ENCODE results near the gene CAD. TPM values are rescaled to one million over a fixed set of nuclear protein-coding genes. Genes with fewer than 3 reads are reported as not detected.

The CAD gene
- total and polyA plus RNA-seq, 2 donors (not counting 1 experiment from before 2014, with no cell fraction given), result 35.6 to 48.5 TPM

DNA sequence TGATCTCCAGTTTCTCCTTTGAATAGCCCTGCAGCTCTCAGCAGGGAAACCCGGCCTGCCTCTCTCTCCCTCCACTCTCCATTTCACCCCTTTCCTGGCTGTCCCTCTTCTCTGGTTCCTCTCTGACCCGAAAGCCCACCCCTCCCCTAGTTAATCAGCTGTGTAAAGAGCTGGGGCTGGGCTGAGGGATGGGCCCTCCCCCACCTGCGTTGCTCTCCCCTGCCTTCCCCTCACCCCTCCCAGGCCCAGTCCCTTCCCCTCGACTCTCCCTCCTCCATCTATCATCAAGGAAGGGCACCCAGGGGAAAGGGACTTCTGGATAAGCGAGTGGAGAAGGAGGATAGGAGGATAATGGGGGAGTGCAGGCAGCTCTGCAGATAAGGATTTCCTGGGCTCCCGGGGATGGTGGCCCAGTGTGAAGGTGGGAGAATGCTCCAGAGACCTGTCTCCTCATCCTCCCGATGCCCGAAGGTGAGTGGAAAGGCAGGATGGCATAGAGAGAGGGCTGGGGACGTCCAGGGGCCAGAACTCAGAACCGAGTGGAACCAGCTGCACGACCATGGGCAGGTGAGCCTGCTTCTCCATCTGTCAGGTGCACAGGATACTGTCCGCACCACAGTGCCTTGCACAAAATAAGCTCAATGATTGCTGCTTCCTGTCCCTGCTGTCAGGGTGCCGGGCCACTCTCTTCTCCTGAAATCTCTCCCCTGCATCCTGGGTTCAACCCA lies 33.6 kb downstream of the CAD start:
- Histone ChIP-seq H3K4me2 (replicated peaks; ENCODE audit: low read depth, low read length, poor library complexity, severe bottlenecking) (peak overlapping the region; percentile 28), H3K9me3 (ENCODE audit: control extremely low read depth in 1 of 3, control insufficient read depth in 2 of 3, insufficient read depth in 1 of 3, low read length in 2 of 3) (peaks cover 0 to 4% (median 0%) of the 10 kb centered on the region in 3 donors), H3K36me3 (replicated peaks in 1 of 2; ENCODE audit: control extremely low read depth in 1 of 2, control insufficient read depth in 1 of 2, extremely low read depth in 1 of 2, insufficient read depth in 2 of 2, low read length in 1 of 2) (no peaks in the 10 kb centered on the region), H3K4me1 (ENCODE audit: control insufficient read depth in 2 of 2, insufficient read depth in 2 of 2, low read length in 2 of 2) (peaks cover 0 to 5% of the 10 kb centered on the region in 2 donors), H3K27me3 (replicated peaks in 1 of 4; ENCODE audit: control extremely low read depth in 1 of 4, control insufficient read depth in 3 of 4, insufficient read depth in 4 of 4, low read length in 3 of 4) (peaks cover 0 to 32% (median 9%) of the 10 kb centered on the region in 4 experiments), H3K4me3 (ENCODE audit: control extremely low read depth in 1 of 5, extremely low read depth in 1 of 5, insufficient read depth in 1 of 5, low read depth in 2 of 5, low read length in 4 of 5) (no peak overlapping the region), H2AFZ (ENCODE audit: insufficient read depth, low read depth, low read length, poor library complexity, severe bottlenecking) (no peak overlapping the region), H3K9ac (ENCODE audit: low read length) (no peak overlapping the region), H4K20me1 (ENCODE audit: control insufficient read depth, insufficient read depth, low read length, poor library complexity, severe bottlenecking) (no peaks in the 10 kb centered on the region), H3K79me2 (ENCODE audit: control insufficient read depth, insufficient read depth, low read length) (no peaks in the 10 kb centered on the region), H3K27ac (ENCODE audit: low read length in 2 of 2) (no peak overlapping the region)
- ATAC-seq (ENCODE audit: low read depth) (no peak), DNase-seq (no peak)
- WGBS (ENCODE audit: insufficient coverage), result 66% methylated on average over 9 of the region's 13 CpGs
- Mint-ChIP-seq H3K27ac (no peak overlapping the region), H3K27me3 (peaks cover 44% of the 10 kb centered on the region), H3K4me1 (no peaks in the 10 kb centered on the region), H3K4me3 (no peak overlapping the region), H3K9me3 (ENCODE audit: insufficient read depth) (no peaks in the 10 kb centered on the region)
- intact Hi-C loops (cut with micrococcal nuclease), result loop anchor here (1.0 kb wide), 1 partner anchor 52 kb away; no protein-coding TSS in a partner anchor
- TF ChIP-seq, protein P1, sequence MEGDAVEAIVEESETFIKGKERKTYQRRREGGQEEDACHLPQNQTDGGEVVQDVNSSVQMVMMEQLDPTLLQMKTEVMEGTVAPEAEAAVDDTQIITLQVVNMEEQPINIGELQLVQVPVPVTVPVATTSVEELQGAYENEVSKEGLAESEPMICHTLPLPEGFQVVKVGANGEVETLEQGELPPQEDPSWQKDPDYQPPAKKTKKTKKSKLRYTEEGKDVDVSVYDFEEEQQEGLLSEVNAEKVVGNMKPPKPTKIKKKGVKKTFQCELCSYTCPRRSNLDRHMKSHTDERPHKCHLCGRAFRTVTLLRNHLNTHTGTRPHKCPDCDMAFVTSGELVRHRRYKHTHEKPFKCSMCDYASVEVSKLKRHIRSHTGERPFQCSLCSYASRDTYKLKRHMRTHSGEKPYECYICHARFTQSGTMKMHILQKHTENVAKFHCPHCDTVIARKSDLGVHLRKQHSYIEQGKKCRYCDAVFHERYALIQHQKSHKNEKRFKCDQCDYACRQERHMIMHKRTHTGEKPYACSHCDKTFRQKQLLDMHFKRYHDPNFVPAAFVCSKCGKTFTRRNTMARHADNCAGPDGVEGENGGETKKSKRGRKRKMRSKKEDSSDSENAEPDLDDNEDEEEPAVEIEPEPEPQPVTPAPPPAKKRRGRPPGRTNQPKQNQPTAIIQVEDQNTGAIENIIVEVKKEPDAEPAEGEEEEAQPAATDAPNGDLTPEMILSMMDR (IDR thresholded peaks at IDR 0.05), result no peak
- TF ChIP-seq EZH2 (IDR thresholded peaks at IDR 0.05; ENCODE audit: borderline replicate concordance, insufficient read depth, low read depth, low read length, poor library complexity, severe bottlenecking), result no peak
- ChIA-PET POLR2A (no interaction called here), CTCF (interaction anchor here (0.6 to 1.9 kb wide), 3 partner anchors 29 to 94 kb away, joined by 3 to 10 read pairs (median 3); no protein-coding TSS in a partner anchor)

DNA sequence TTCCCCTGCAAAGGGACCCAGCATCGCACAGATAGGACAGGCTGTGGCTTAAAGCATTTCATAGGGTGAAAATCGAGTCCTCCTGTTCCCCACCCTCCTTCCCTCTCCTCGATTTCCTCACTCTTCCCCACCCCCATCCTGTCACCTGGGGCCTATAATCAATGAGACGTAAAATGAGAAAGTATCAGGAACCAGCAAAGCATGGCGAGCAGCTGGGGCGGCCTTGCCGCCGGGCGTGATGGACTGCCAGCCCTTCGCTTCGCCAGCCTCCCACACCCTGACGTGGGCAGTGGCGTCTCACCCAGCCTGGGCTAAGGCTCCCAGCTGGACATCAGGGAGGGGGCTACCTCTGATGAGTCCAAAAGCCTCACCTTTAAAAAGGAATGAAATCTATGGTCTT lies 34.6 kb downstream of the CAD start:
- Histone ChIP-seq H3K36me3 (replicated peaks in 1 of 2; ENCODE audit: control extremely low read depth in 1 of 2, control insufficient read depth in 1 of 2, extremely low read depth in 1 of 2, insufficient read depth in 2 of 2, low read length in 1 of 2) (no peaks in the 10 kb centered on the region), H3K27ac (ENCODE audit: low read length in 2 of 2) (no peak overlapping the region), H3K9me3 (ENCODE audit: control extremely low read depth in 1 of 3, control insufficient read depth in 2 of 3, insufficient read depth in 1 of 3, low read length in 2 of 3) (peaks cover 0 to 4% (median 0%) of the 10 kb centered on the region in 3 donors), H3K4me3 (ENCODE audit: control extremely low read depth in 1 of 5, extremely low read depth in 1 of 5, insufficient read depth in 1 of 5, low read depth in 2 of 5, low read length in 4 of 5) (no peak overlapping the region), H3K4me1 (ENCODE audit: control insufficient read depth in 2 of 2, insufficient read depth in 2 of 2, low read length in 2 of 2) (peaks cover 0 to 5% of the 10 kb centered on the region in 2 donors), H3K4me2 (replicated peaks; ENCODE audit: low read depth, low read length, poor library complexity, severe bottlenecking) (no peak overlapping the region), H3K27me3 (replicated peaks in 1 of 4; ENCODE audit: control extremely low read depth in 1 of 4, control insufficient read depth in 3 of 4, insufficient read depth in 4 of 4, low read length in 3 of 4) (peaks cover 0 to 42% (median 12%) of the 10 kb centered on the region in 4 experiments), H2AFZ (ENCODE audit: insufficient read depth, low read depth, low read length, poor library complexity, severe bottlenecking) (no peak overlapping the region), H4K20me1 (ENCODE audit: control insufficient read depth, insufficient read depth, low read length, poor library complexity, severe bottlenecking) (no peaks in the 10 kb centered on the region), H3K9ac (ENCODE audit: low read length) (no peak overlapping the region), H3K79me2 (ENCODE audit: control insufficient read depth, insufficient read depth, low read length) (no peaks in the 10 kb centered on the region)
- H3K27ac Mint-ChIP-seq, result no peak overlapping the region
- H3K4me3 Mint-ChIP-seq, result no peak overlapping the region
- POLR2A ChIA-PET, result no interaction called here
- CTCF ChIA-PET, result interaction anchor here (0.9 to 1.9 kb wide), 2 partner anchors 28 to 59 kb away, joined by 3 to 10 read pairs; no protein-coding TSS in a partner anchor
- no peaks in the 10 kb centered on the region for H3K9me3 Mint-ChIP-seq (ENCODE audit: insufficient read depth)
- ATAC-seq (ENCODE audit: low read depth) (no peak), DNase-seq (no peak)
- intact Hi-C loops (cut with micrococcal nuclease), result no loop called here
- TF ChIP-seq, protein P1 (IDR thresholded peaks at IDR 0.05), result no peak
- TF ChIP-seq EZH2 (IDR thresholded peaks at IDR 0.05; ENCODE audit: borderline replicate concordance, insufficient read depth, low read depth, low read length, poor library complexity, severe bottlenecking), result no peak
- no peaks in the 10 kb centered on the region for H3K4me1 Mint-ChIP-seq
- H3K27me3 Mint-ChIP-seq, result peaks cover 51% of the 10 kb centered on the region
- WGBS (ENCODE audit: insufficient coverage), result 77% methylated on average over 9 of the region's 13 CpGs

Measured in B cell (primary cell).